Thymus (tissue), 11 donors: ENCODE measurements around the gene EFNB1. TPM values are rescaled to one million over a fixed set of nuclear protein-coding genes. Genes with fewer than 3 reads are reported as not detected.
"Not testable (repeated sequence)": the region's sequence is repeated elsewhere in the genome, so short reads cannot be mapped to it uniquely, and the experiment has no call there.

Source experiments
- DNase-seq, 9 donors: peaks; one replicate each; pipeline ENCODE4 v3.0.0-alpha.2; 2013; ENCODE audit warnings: low spot score in 9 of 9, low read depth in 6 of 9, missing footprints in 1 of 9
- H3K27ac ChIP-seq, 2 donors: one replicate each; pipeline ENCODE4 v1.5.1; 2013; ENCODE audit warnings: control low read depth in 1 of 2, low read depth in 1 of 2, low read length in 1 of 2, mild to moderate bottlenecking in 1 of 2, moderate library complexity in 1 of 2
- H3K27me3 ChIP-seq, 2 donors: one replicate each; pipeline ENCODE4 v1.5.1; 2013; ENCODE audit warnings: low read length in 1 of 2; ENCODE audit not compliant: control insufficient read depth in 2 of 2, insufficient read depth in 1 of 2
- H3K36me3 ChIP-seq, 2 donors: one replicate each; pipeline ENCODE4 v1.5.1; 2013; ENCODE audit warnings: low read length in 1 of 2, mild to moderate bottlenecking in 1 of 2, moderate library complexity in 1 of 2; ENCODE audit not compliant: control insufficient read depth in 2 of 2, insufficient read depth in 2 of 2
- H3K4me1 ChIP-seq, 2 donors: one replicate each; pipeline ENCODE4 v1.5.1; 2013; ENCODE audit warnings: low read length in 2 of 2; ENCODE audit not compliant: control insufficient read depth in 2 of 2, insufficient read depth in 2 of 2
- H3K4me3 ChIP-seq, 2 donors: one replicate each; pipeline ENCODE4 v1.5.1; 2013; ENCODE audit warnings: low read length in 2 of 2, control low read depth in 1 of 2, mild to moderate bottlenecking in 1 of 2
- H3K9me3 ChIP-seq, 2 donors: one replicate each; pipeline ENCODE4 v1.5.1; 2013; ENCODE audit warnings: low read length in 1 of 2, mild to moderate bottlenecking in 1 of 2; ENCODE audit not compliant: control insufficient read depth in 2 of 2, insufficient read depth in 1 of 2
- WGBS: extraction: QIAGEN DNeasy Blood & Tissue Kit; methylation state at CpG from one replicate; pipeline ENCODE4 v1.1.7; 2013; 5-methylcytosine and 5-hydroxymethylcytosine counted together
- polyA plus RNA-seq: library from polyadenylated mRNA; stranded (reverse); fragments of 200-250 nt; gene quantifications from one replicate; pipeline ENCODE4 v1.2.3, GENCODE V29; 2013
- total RNA-seq: library from RNA; stranded (reverse); fragments of 120-200 nt; gene quantifications from one replicate; pipeline ENCODE4 v1.2.4, GENCODE V29; 2013
- donor health status: healthy.

Gene EFNB1
- total and polyA plus RNA-seq, 2 donors: 13.2 to 14.5 TPM

- not testable (repeated sequence) for H3K4me3 ChIP-seq, H3K27me3 ChIP-seq, H3K36me3 ChIP-seq, DNase-seq, H3K9me3 ChIP-seq, H3K27ac ChIP-seq, H3K4me1 ChIP-seq
Observed at GRCh38 chrX:68798400-68798799, 30.4 kb upstream of the EFNB1 start.

DNA sequence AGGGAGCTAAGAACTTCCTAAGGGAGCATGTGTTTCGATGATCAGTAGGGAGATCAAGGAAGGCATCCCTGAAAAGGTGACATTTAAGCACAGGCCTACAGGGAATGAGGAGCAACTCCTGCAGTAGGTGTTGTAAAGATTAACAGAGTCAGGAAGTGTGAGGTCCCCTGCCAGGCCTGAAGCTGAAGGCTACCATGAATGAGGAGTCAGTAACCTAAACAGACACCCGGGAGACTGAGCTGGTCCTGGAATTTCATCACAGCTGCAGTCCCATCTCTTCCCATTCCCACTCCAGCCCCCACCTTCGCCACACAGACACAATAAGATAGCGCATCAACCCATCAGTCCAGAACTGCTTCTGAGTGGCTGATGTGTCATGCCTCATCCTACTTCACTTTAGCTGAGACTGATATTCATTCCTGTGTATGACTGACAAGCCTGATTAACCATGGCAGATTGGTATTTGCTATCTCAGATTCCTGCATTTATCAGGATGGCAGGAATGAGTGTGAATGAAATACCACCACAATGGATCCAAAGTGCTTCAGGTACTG, 27.0 kb upstream of the EFNB1 start:
- Histone ChIP-seq H3K27me3 (no peaks in the 10 kb centered on the region), H3K27ac (no peak overlapping the region), H3K4me1 (no peaks in the 10 kb centered on the region), H3K9me3 (peaks cover 0 to 6% of the 10 kb centered on the region in 2 donors), H3K4me3 (no peak overlapping the region), H3K36me3 (no peaks in the 10 kb centered on the region)
- no peak for DNase-seq
- 88% methylated on average over 4 of the region's 4 CpGs for WGBS

GRCh38 chrX:68807818-68808217, 21.0 kb upstream of the EFNB1 start:
- Histone ChIP-seq H3K36me3 (no peaks in the 10 kb centered on the region), H3K27me3 (no peaks in the 10 kb centered on the region), H3K27ac (no peak overlapping the region), H3K4me3 (no peak overlapping the region), H3K9me3 (no peaks in the 10 kb centered on the region), H3K4me1 (no peaks in the 10 kb centered on the region)
- DNase-seq: no peak
- WGBS: 66% methylated on average over 3 of the region's 3 CpGs

GRCh38 chrX:68808686-68809357, 20.0 kb upstream of the EFNB1 start:
- no peaks in the 10 kb centered on the region for H3K4me1 ChIP-seq
- 91% methylated on average over 6 of the region's 6 CpGs for WGBS
- no peaks in the 10 kb centered on the region for H3K27me3 ChIP-seq
- H3K36me3 ChIP-seq: no peaks in the 10 kb centered on the region
- H3K27ac ChIP-seq: no peak overlapping the region
- H3K4me3 ChIP-seq: no peak overlapping the region
- H3K9me3 ChIP-seq: no peaks in the 10 kb centered on the region
- DNase-seq: no peak

GRCh38 chrX:68820476-68821110, 8.2 kb upstream of the EFNB1 start:
- Histone ChIP-seq H3K9me3 (no peaks in the 10 kb centered on the region), H3K27me3 (peaks cover 0 to 5% of the 10 kb centered on the region in 2 donors), H3K27ac (no peak overlapping the region), H3K36me3 (no peaks in the 10 kb centered on the region), H3K4me1 (no peaks in the 10 kb centered on the region), H3K4me3 (no peak overlapping the region)
- 67% methylated on average over 6 of the region's 6 CpGs for WGBS
- DNase-seq: no peak

DNA sequence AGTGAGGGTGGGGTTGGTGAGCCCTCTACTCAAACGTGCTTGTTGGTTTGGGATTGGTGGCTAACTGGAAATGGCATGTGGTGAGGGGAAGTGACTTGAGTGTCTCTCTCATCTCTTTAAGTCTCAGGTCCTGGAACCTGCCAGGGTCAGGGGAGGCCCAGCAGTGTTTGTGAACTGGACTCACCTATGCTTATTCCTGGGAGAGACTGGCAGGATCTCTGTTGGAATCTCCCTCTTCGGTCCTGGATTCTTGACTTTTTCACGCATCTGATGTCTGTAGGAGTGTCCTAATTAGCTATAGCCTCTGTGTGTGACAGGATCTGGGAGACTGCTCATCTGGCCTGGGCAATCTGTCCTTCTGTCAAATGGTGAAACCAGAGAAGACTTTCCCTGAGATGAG, 7.2 kb upstream of the EFNB1 start:
- no peak for DNase-seq
- H3K27ac ChIP-seq: no peak overlapping the region
- H3K4me3 ChIP-seq: no peak overlapping the region
- H3K4me1 ChIP-seq: no peaks in the 10 kb centered on the region
- H3K36me3 ChIP-seq: no peaks in the 10 kb centered on the region
- no peaks in the 10 kb centered on the region for H3K9me3 ChIP-seq
- peaks cover 0 to 9% of the 10 kb centered on the region in 2 donors for H3K27me3 ChIP-seq
- WGBS: 71% methylated on average over 3 of the region's 3 CpGs

- H3K4me1 ChIP-seq: peaks cover 0 to under 1% of the 10 kb centered on the region in 2 donors
- H3K27me3 ChIP-seq: peaks cover 0 to 13% of the 10 kb centered on the region in 2 donors
- H3K36me3 ChIP-seq: no peaks in the 10 kb centered on the region
- no peak overlapping the region for H3K4me3 ChIP-seq
- no peaks in the 10 kb centered on the region for H3K9me3 ChIP-seq
- WGBS: 18% methylated on average over 14 of the region's 14 CpGs
- no peak overlapping the region for H3K27ac ChIP-seq
- DNase-seq: peak in 2 of 9 donors; percentile 22 to 26
Observed at GRCh38 chrX:68822641-68823410, 6.0 kb upstream of the EFNB1 start.

GRCh38 chrX:68823413-68824151, 5.2 kb upstream of the EFNB1 start:
- Histone ChIP-seq H3K4me3 (no peak overlapping the region), H3K36me3 (no peaks in the 10 kb centered on the region), H3K27ac (no peak overlapping the region), H3K9me3 (no peaks in the 10 kb centered on the region), H3K4me1 (peaks cover 0 to 8% of the 10 kb centered on the region in 2 donors), H3K27me3 (peaks cover 0 to 13% of the 10 kb centered on the region in 2 donors)
- DNase-seq: no peak
- 90% methylated on average over 10 of the region's 10 CpGs for WGBS
